ENCODE data around the gene C19orf53. TPM values are rescaled to one million over a fixed set of nuclear protein-coding genes. Genes with fewer than 3 reads are reported as not detected.
A peak's percentile ranks its signal among the peaks of the same experiment; 100 is the strongest.
"Not testable (repeated sequence)": the region's sequence is repeated elsewhere in the genome, so short reads cannot be mapped to it uniquely, and the experiment has no call there.

The C19orf53 gene
- total and polyA plus RNA-seq, 2 donors, result 163 to 185 TPM

GRCh38 chr19:13738073-13738472 lies 36.2 kb upstream of the C19orf53 start:
- DNase-seq (ENCODE audit: low read depth in 6 of 9, low spot score in 9 of 9), result no peak
- no peak overlapping the region for H3K4me3 ChIP-seq (ENCODE audit: low read length in 2 of 2)
- H3K9me3 ChIP-seq (ENCODE audit: control insufficient read depth in 2 of 2, insufficient read depth in 1 of 2, low read length in 1 of 2), result no peaks in the 10 kb centered on the region
- H3K4me1 ChIP-seq (ENCODE audit: control insufficient read depth in 2 of 2, insufficient read depth in 2 of 2, low read length in 2 of 2), result no peaks in the 10 kb centered on the region
- H3K27me3 ChIP-seq (ENCODE audit: control insufficient read depth in 2 of 2, insufficient read depth in 1 of 2, low read length in 1 of 2), result no peaks in the 10 kb centered on the region
- no peaks in the 10 kb centered on the region for H3K36me3 ChIP-seq (ENCODE audit: control insufficient read depth in 2 of 2, insufficient read depth in 2 of 2, low read length in 1 of 2)
- 96% methylated on average over 1 of the region's 1 CpG for WGBS
- no peak overlapping the region for H3K27ac ChIP-seq (ENCODE audit: low read depth in 1 of 2, low read length in 1 of 2)

- WGBS, result 98% methylated on average over 2 of the region's 2 CpGs
- DNase-seq (ENCODE audit: low read depth in 6 of 9, low spot score in 9 of 9), result no peak
- H3K36me3 ChIP-seq (ENCODE audit: control insufficient read depth in 2 of 2, insufficient read depth in 2 of 2, low read length in 1 of 2), result no peaks in the 10 kb centered on the region
- no peaks in the 10 kb centered on the region for H3K9me3 ChIP-seq (ENCODE audit: control insufficient read depth in 2 of 2, insufficient read depth in 1 of 2, low read length in 1 of 2)
- no peak overlapping the region for H3K4me3 ChIP-seq (ENCODE audit: low read length in 2 of 2)
- no peak overlapping the region for H3K27ac ChIP-seq (ENCODE audit: low read depth in 1 of 2, low read length in 1 of 2)
- no peaks in the 10 kb centered on the region for H3K27me3 ChIP-seq (ENCODE audit: control insufficient read depth in 2 of 2, insufficient read depth in 1 of 2, low read length in 1 of 2)
- H3K4me1 ChIP-seq (ENCODE audit: control insufficient read depth in 2 of 2, insufficient read depth in 2 of 2, low read length in 2 of 2), result no peaks in the 10 kb centered on the region
Observed at GRCh38 chr19:13741893-13742292, 32.4 kb upstream of the C19orf53 start.

GRCh38 chr19:13742756-13743155 lies 31.5 kb upstream of the C19orf53 start:
- 97% methylated on average over 1 of the region's 1 CpG for WGBS
- no peak for DNase-seq (ENCODE audit: low read depth in 6 of 9, low spot score in 9 of 9)
- no peak overlapping the region for H3K27ac ChIP-seq (ENCODE audit: low read depth in 1 of 2, low read length in 1 of 2)

GRCh38 chr19:13744174-13744573 lies 30.1 kb upstream of the C19orf53 start:
- no peak overlapping the region for H3K4me3 ChIP-seq (ENCODE audit: low read length in 2 of 2)
- no peak for DNase-seq (ENCODE audit: low read depth in 6 of 9, low spot score in 9 of 9)
- peaks cover 7 to 8% of the 10 kb centered on the region in 2 donors for H3K4me1 ChIP-seq (ENCODE audit: control insufficient read depth in 2 of 2, insufficient read depth in 2 of 2, low read length in 2 of 2)
- H3K9me3 ChIP-seq (ENCODE audit: control insufficient read depth in 2 of 2, insufficient read depth in 1 of 2, low read length in 1 of 2), result peaks cover 0 to 7% of the 10 kb centered on the region in 2 donors
- H3K27ac ChIP-seq (ENCODE audit: low read depth in 1 of 2, low read length in 1 of 2), result no peak overlapping the region
- H3K27me3 ChIP-seq (ENCODE audit: control insufficient read depth in 2 of 2, insufficient read depth in 1 of 2, low read length in 1 of 2), result no peaks in the 10 kb centered on the region
- no peaks in the 10 kb centered on the region for H3K36me3 ChIP-seq (ENCODE audit: control insufficient read depth in 2 of 2, insufficient read depth in 2 of 2, low read length in 1 of 2)

More at GRCh38 chr19:13742756-13743155, 31.5 kb upstream of the C19orf53 start:
- Histone ChIP-seq H3K27me3 (ENCODE audit: control insufficient read depth in 2 of 2, insufficient read depth in 1 of 2, low read length in 1 of 2) (no peaks in the 10 kb centered on the region), H3K4me3 (ENCODE audit: low read length in 2 of 2) (no peak overlapping the region), H3K4me1 (ENCODE audit: control insufficient read depth in 2 of 2, insufficient read depth in 2 of 2, low read length in 2 of 2) (no peaks in the 10 kb centered on the region), H3K36me3 (ENCODE audit: control insufficient read depth in 2 of 2, insufficient read depth in 2 of 2, low read length in 1 of 2) (no peaks in the 10 kb centered on the region), H3K9me3 (ENCODE audit: control insufficient read depth in 2 of 2, insufficient read depth in 1 of 2, low read length in 1 of 2) (peaks cover 0 to 6% of the 10 kb centered on the region in 2 donors)

GRCh38 chr19:13747098-13747453 lies 27.2 kb upstream of the C19orf53 start:
- Histone ChIP-seq H3K27ac (ENCODE audit: low read depth in 1 of 2, low read length in 1 of 2) (no peak overlapping the region), H3K9me3 (ENCODE audit: control insufficient read depth in 2 of 2, insufficient read depth in 1 of 2, low read length in 1 of 2) (peaks cover 0 to 21% of the 10 kb centered on the region in 2 donors), H3K4me3 (ENCODE audit: low read length in 2 of 2) (peak overlapping the region; percentile 72 to 74), H3K36me3 (ENCODE audit: control insufficient read depth in 2 of 2, insufficient read depth in 2 of 2, low read length in 1 of 2) (peaks cover 7 to 8% of the 10 kb centered on the region in 2 donors), H3K27me3 (ENCODE audit: control insufficient read depth in 2 of 2, insufficient read depth in 1 of 2, low read length in 1 of 2) (no peaks in the 10 kb centered on the region), H3K4me1 (ENCODE audit: control insufficient read depth in 2 of 2, insufficient read depth in 2 of 2, low read length in 2 of 2) (peaks cover 10 to 18% of the 10 kb centered on the region in 2 donors)
- WGBS, result 95% methylated on average over 8 of the region's 8 CpGs
- DNase-seq (ENCODE audit: low read depth in 6 of 9, low spot score in 9 of 9), result no peak

- DNase-seq (ENCODE audit: low read depth in 6 of 9, low spot score in 9 of 9), result peak in 1 of 9 donors; percentile 22
- Histone ChIP-seq H3K9me3 (ENCODE audit: control insufficient read depth in 2 of 2, insufficient read depth in 1 of 2, low read length in 1 of 2) (peaks cover 0 to 21% of the 10 kb centered on the region in 2 donors), H3K27me3 (ENCODE audit: control insufficient read depth in 2 of 2, insufficient read depth in 1 of 2, low read length in 1 of 2) (no peaks in the 10 kb centered on the region), H3K4me1 (ENCODE audit: control insufficient read depth in 2 of 2, insufficient read depth in 2 of 2, low read length in 2 of 2) (peaks cover 10 to 18% of the 10 kb centered on the region in 2 donors), H3K27ac (ENCODE audit: low read depth in 1 of 2, low read length in 1 of 2) (peak overlapping the region; percentile 65 to 89), H3K4me3 (ENCODE audit: low read length in 2 of 2) (peak overlapping the region; percentile 72 to 74), H3K36me3 (ENCODE audit: control insufficient read depth in 2 of 2, insufficient read depth in 2 of 2, low read length in 1 of 2) (peaks cover 17 to 19% of the 10 kb centered on the region in 2 donors)
- 6% methylated on average over 25 of the region's 25 CpGs for WGBS
Observed at GRCh38 chr19:13748169-13748828, 26.0 kb upstream of the C19orf53 start.

GRCh38 chr19:13751436-13751835 lies 22.8 kb upstream of the C19orf53 start:
- Histone ChIP-seq H3K27ac (ENCODE audit: low read depth in 1 of 2, low read length in 1 of 2) (no peak overlapping the region), H3K27me3 (ENCODE audit: control insufficient read depth in 2 of 2, insufficient read depth in 1 of 2, low read length in 1 of 2) (no peaks in the 10 kb centered on the region), H3K4me1 (ENCODE audit: control insufficient read depth in 2 of 2, insufficient read depth in 2 of 2, low read length in 2 of 2) (peaks cover 10 to 18% of the 10 kb centered on the region in 2 donors), H3K4me3 (ENCODE audit: low read length in 2 of 2) (no peak overlapping the region), H3K9me3 (ENCODE audit: control insufficient read depth in 2 of 2, insufficient read depth in 1 of 2, low read length in 1 of 2) (peaks cover 0 to 21% of the 10 kb centered on the region in 2 donors), H3K36me3 (ENCODE audit: control insufficient read depth in 2 of 2, insufficient read depth in 2 of 2, low read length in 1 of 2) (peaks cover 41 to 48% of the 10 kb centered on the region in 2 donors)
- DNase-seq (ENCODE audit: low read depth in 6 of 9, low spot score in 9 of 9), result no peak
- WGBS, result 98% methylated on average over 16 of the region's 16 CpGs

GRCh38 chr19:13753622-13754021 lies 20.6 kb upstream of the C19orf53 start:
- WGBS, result 98% methylated on average over 7 of the region's 7 CpGs
- not testable (repeated sequence) for H3K4me3 ChIP-seq (ENCODE audit: low read length in 2 of 2); H3K27ac ChIP-seq (ENCODE audit: low read depth in 1 of 2, low read length in 1 of 2); H3K27me3 ChIP-seq (ENCODE audit: control insufficient read depth in 2 of 2, insufficient read depth in 1 of 2, low read length in 1 of 2); DNase-seq (ENCODE audit: low read depth in 6 of 9, low spot score in 9 of 9)
- peaks cover 6 to 14% of the 10 kb centered on the region in 2 donors for H3K4me1 ChIP-seq (ENCODE audit: control insufficient read depth in 2 of 2, insufficient read depth in 2 of 2, low read length in 2 of 2)
- H3K36me3 ChIP-seq (ENCODE audit: control insufficient read depth in 2 of 2, insufficient read depth in 2 of 2, low read length in 1 of 2), result peaks cover 61 to 69% of the 10 kb centered on the region in 2 donors
- peaks cover 0 to 14% of the 10 kb centered on the region in 2 donors for H3K9me3 ChIP-seq (ENCODE audit: control insufficient read depth in 2 of 2, insufficient read depth in 1 of 2, low read length in 1 of 2)

- H3K27ac ChIP-seq (ENCODE audit: low read depth in 1 of 2, low read length in 1 of 2), result peak overlapping the region in 1 of 2 donors; percentile 18
- no peak for DNase-seq (ENCODE audit: low read depth in 6 of 9, low spot score in 9 of 9)
- H3K4me3 ChIP-seq (ENCODE audit: low read length in 2 of 2), result no peak overlapping the region
- no peaks in the 10 kb centered on the region for H3K27me3 ChIP-seq (ENCODE audit: control insufficient read depth in 2 of 2, insufficient read depth in 1 of 2, low read length in 1 of 2)
- H3K9me3 ChIP-seq (ENCODE audit: control insufficient read depth in 2 of 2, insufficient read depth in 1 of 2, low read length in 1 of 2), result no peaks in the 10 kb centered on the region
- peaks cover 76 to 89% of the 10 kb centered on the region in 2 donors for H3K36me3 ChIP-seq (ENCODE audit: control insufficient read depth in 2 of 2, insufficient read depth in 2 of 2, low read length in 1 of 2)
- H3K4me1 ChIP-seq (ENCODE audit: control insufficient read depth in 2 of 2, insufficient read depth in 2 of 2, low read length in 2 of 2), result no peaks in the 10 kb centered on the region
- WGBS, result over 99% methylated on average over 9 of the region's 9 CpGs
Observed at GRCh38 chr19:13756210-13756609, 18.0 kb upstream of the C19orf53 start.
